CD4-positive, alpha-beta T cell treated with Interleukin-21 for 1 hour (primary cell): ENCODE results near the gene ADCY6.

Experiments used
- DNase-seq: peaks from one replicate; pipeline ENCODE4 v3.0.0-alpha.2; 2020

The ADCY6 gene

DNA sequence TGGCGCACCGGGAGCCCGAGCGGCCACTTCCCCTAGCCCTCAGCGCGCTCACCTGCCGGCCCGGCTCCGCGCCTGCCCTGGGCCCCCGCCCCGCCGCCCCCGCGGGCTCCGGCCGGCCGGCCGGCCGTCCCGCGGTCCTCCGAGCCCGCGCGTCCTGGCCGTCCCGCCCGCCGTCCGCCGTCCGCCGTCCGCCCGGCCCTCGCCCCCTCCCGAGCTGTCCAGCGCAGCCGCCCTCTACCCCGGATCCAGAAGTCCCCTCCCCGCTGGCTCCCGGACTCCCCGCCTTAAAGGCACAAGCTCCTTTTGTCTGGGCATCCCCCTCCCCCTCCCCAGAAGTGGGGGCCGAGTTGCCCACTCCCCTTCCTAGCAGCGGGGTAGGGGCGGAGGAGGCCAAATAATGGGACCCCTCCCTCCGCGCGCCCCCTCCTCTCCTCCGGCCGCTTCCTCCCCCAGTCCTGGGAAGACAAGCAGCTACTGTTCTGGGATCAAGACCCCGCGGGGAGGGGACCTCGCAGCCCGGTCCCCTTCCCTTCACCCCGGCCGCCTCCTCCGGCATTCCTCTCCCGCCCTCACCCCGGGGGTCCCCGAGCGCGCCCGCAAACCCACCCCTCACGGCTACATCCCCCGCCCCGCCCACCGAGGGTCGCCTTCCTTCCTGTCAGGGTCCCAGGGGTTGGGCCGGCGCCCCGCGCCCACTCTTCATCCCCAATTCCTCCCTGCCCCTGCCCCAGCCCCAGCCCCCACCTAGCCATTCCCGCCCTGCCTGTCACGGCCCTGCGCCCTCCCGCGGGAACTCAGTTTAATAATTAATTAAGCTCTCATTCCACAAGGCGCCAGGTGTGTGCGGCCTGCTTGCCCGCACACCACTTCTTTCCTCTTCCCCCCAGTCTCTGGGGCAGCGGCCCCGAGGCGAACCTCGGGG lies at the start of gene ADCY6:
Gene ADCY6, minus strand, starts transcription at position 236 of the 922 bp plus-strand sequence. CDS start 5,655 bp downstream, outside the sequence.
- no peak for DNase-seq

- no peak for DNase-seq
Measured at GRCh38 chr12:48838048-48838447, 49.2 kb upstream of the ADCY6 start.

DNA sequence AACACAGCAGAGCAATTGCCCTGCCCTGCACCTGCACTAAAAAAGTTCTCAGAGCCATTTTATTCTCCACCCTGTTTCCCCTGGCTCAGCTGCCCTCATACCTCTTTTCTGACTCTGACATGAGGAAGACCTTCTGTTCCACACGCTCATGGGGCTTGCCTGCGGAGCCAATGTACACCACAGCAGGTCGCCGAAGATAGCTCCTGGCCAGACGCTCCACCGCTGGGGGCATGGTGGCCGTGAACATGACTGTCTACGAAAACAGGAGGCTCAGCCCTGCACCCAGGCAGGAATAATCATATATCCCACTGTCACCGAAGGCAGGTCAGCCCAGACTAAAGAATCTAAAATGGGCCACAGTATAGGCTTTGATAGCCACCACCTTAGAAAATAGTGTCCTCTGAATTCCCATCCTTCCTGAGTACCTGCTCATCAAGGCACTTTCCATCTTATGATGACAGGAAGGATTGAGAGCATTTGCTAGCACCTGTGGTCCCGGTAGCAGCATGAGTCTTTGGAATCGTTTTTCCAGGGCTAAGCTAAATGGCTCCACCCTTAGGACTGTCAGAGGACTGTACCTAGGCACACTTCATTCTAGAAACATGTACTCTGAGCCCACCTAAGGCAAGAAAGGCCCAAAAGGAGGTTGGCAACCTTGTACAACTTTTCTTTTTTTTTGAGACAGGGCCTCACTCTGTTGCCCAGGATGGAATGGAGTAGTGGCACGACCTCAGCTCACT lies 43.6 kb upstream of the ADCY6 start:
- no peak for DNase-seq

DNA sequence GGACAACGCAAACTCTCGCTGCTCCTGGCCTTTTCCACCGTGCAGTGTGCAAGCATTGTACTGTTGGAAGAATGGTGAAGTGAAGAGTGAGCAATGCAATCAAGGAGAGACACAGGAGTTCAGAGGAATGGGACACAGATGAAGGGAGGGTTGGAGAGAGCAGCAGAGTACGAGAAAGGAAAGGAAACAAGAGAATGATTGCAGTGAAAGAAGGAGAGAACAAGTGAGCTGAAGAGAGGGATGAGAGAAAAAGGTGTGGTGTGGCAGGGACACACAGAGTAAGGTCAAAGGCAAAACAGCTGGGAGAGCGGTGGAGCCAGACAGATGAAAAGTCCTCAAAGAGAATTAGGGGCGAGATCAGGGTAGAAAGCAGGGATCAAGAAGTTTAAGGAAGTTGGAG lies 42.4 kb upstream of the ADCY6 start:
- no peak for DNase-seq

- no peak for DNase-seq
Measured at GRCh38 chr12:48828841-48829575, 40.1 kb upstream of the ADCY6 start.

DNA sequence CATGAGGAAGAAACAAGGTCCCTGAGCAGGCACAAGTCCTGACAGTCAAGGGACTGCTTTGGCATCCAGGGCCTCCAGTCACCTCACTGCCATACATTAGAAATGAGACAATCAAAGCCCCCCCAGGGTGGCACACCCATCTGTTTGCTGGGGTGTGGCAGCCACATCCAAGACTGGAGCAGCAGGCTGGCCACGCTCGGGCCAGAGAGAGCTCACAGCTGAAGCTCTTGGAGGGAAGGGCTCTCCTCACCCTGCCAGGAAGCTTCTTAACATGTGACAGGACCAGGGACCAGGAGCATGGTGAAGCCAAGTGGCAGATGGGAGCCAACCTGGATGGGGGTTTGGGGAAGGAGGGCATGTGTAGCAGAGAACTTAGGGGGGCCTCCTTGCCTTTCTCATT lies 39.4 kb upstream of the ADCY6 start:
- no peak for DNase-seq

DNA sequence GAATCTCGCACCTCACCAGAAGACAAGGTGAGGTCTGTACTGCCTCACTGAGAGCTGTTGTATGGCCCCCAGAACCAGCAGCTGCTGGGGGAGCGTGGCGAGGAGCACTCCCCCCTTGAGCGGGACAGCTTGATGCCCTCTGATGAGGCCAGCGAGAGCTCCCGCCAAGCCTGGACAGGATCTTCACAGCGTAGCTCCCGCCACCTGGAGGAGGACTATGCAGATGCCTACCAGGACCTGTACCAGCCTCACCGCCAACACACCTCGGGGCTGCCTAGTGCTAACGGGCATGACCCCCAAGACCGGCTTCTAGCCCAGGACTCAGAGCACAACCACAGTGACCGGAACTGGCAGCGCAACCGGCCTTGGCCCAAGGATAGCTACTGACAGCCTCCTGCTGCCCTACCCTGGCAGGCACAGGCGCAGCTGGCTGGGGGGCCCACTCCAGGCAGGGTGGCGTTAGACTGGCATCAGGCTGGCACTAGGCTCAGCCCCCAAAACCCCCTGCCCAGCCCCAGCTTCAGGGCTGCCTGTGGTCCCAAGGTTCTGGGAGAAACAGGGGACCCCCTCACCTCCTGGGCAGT lies 38.7 kb upstream of the ADCY6 start:
- no peak for DNase-seq

GRCh38 chr12:48827026-48827425 lies 38.1 kb upstream of the ADCY6 start:
- DNase-seq = no peak

DNA sequence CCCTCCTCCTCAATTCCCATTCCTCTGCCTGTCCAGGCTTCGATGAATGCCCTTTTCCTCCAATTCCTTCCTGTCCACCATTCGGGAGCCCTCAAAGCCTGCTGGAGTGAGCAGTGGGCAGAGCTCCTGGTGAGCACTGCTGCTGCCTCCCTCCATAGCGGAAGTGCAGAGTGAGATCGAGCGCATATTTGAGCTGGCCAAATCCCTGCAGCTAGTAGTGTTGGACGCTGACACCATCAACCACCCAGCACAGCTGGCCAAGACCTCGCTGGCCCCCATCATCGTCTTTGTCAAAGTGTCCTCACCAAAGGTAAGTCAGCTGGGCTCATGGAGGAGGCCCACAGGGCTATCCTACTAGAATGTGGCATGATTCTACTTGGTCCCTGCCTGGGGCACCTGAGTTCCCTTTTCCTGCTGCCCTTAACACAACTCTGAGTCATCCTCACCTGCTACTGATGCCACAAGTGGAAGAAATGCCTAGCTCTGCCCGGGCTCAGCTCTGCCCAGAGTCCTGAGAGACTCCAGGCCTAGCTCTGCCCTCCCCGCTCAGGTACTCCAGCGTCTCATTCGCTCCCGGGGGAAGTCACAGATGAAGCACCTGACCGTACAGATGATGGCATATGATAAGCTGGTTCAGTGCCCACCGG lies 37.4 kb upstream of the ADCY6 start:
- no peak for DNase-seq

- no peak for DNase-seq
Measured at GRCh38 chr12:48824905-48825304, 36.0 kb upstream of the ADCY6 start.

DNA sequence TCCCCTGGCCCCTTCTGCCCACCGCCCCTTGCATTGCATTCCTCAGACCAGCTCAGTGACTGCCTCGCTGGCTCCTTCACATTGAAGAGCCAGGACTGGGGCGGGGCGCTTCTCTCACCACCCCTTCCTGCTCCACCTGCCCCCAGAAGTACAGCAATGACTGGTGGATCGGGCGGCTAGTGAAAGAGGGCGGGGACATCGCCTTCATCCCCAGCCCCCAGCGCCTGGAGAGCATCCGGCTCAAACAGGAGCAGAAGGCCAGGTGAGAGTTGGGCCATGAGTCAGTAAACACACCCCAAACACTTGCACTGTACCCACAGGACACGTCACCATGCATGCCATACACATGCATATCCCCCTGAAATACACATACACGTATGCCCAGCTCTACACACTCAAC lies 35.2 kb upstream of the ADCY6 start:
- peak; percentile 29 for DNase-seq

DNA sequence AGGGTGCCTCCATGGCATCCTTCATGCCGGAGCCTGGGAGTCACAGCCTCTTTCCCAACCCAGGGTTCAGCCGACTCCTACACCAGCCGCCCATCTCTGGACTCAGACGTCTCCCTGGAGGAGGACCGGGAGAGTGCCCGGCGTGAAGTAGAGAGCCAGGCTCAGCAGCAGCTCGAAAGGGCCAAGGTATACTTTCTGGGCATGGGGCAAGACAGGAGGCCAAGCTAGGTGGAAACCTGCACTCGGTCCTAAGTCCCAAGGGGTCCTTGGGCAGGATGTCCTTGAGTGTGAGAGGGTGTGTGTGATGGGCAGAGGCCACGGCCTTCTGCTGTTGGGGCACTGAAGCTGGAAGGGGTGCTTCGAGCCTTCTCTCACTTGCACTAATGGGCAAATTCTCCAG lies 34.4 kb upstream of the ADCY6 start:
- DNase-seq = no peak

DNA sequence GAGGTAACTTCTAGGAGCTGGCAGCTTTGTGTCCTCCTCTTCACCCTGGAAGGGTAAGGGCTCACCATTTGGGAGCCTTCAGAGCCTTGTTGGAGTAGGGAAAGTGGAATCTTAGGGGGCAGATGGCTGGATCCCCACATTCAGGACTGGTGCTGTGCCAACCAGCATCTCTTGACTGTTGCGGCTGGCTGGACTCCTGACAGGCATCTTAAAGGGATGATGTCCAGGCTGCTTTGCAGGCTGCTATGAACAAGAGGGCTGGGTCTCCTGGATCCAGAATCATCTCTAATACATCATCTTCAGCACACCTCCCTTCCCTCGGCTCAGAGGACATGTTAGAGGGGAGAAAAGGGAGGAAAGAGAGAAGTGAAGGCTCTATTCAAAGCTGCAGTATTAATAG lies 33.8 kb upstream of the ADCY6 start:
- no peak for DNase-seq

DNA sequence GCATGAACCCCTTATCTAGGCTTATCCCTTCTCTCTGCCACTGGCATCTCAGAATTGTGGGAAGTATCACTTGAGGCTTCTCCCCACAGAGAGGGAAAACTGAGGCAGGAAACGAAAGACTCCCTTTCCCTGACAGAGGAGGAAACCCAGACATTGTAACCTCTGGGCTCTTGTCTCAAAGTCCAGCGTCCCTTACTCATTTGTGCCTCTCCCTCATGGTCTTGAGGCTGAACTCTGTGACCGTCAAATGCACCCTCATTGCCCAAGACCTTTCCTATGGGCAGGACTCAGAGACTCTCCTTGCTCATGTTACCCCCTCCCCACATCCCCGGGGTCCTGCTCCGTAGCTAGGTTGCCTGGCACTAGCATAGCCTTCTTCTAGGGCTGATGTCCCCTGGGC lies 33.2 kb upstream of the ADCY6 start:
- no peak for DNase-seq

- DNase-seq = no peak
Measured at GRCh38 chr12:48819986-48820725, 31.3 kb upstream of the ADCY6 start.

GRCh38 chr12:48818831-48819590 lies 30.1 kb upstream of the ADCY6 start:
- peak; percentile 38 for DNase-seq

- DNase-seq = peak; percentile 84
Measured at GRCh38 chr12:48817873-48818830, 29.3 kb upstream of the ADCY6 start, which contains the start of gene CACNB3. Gene CACNB3 (plus strand): TSS chr12:48818496. CDS start chr12:48818930, 434 bp downstream.

GRCh38 chr12:48816143-48816854 lies 27.4 kb upstream of the ADCY6 start:
- no peak for DNase-seq
